ENCODE results near the gene GLYATL1.

- TF ChIP-seq EP300 (IDR thresholded peaks at IDR 0.05; ENCODE audit: borderline replicate concordance in 1 of 2, low read depth in 2 of 2, low read length in 2 of 2) = no peak
- TF ChIP-seq KDM5A (IDR thresholded peaks at IDR 0.05; ENCODE audit: low read length) = no peak
- TF ChIP-seq CTCF (IDR thresholded peaks at IDR 0.05; ENCODE audit: control extremely low read depth in 1 of 3, insufficient read depth in 1 of 3, low read depth in 1 of 3, low read length in 3 of 3) = no peak
- TF ChIP-seq RAD21 (IDR thresholded peaks at IDR 0.05 in 1 of 2, conservative IDR thresholded peaks at IDR 0.05 in 1 of 2; ENCODE audit: low read depth in 2 of 2, low read length in 2 of 2) = no peak
- TF ChIP-seq EZH2 (IDR thresholded peaks at IDR 0.05; ENCODE audit: low read depth, low read length, severe bottlenecking) = no peak
- TF ChIP-seq YY1 (IDR thresholded peaks at IDR 0.05; ENCODE audit: low read depth, low read length) = no peak
- no peak for TF ChIP-seq POLR2AphosphoS5 (IDR thresholded peaks at IDR 0.05; ENCODE audit: low read depth, low read length)
- no peak for TF ChIP-seq POLR2A (IDR thresholded peaks at IDR 0.05; ENCODE audit: control extremely low read depth in 1 of 2, low read depth in 2 of 2, low read length in 2 of 2)
- TF ChIP-seq TAF7 (optimal IDR thresholded peaks at IDR 0.05; ENCODE audit: borderline replicate concordance, low read depth, low read length) = no peak
- no peak for TF ChIP-seq PHF8 (conservative IDR thresholded peaks at IDR 0.05; ENCODE audit: low read depth, low read length)
- no peak for TF ChIP-seq BACH1 (IDR thresholded peaks at IDR 0.05; ENCODE audit: low read length)
- TF ChIP-seq USF2 (IDR thresholded peaks at IDR 0.05; ENCODE audit: low read length) = no peak
- no peak for TF ChIP-seq SUZ12 (IDR thresholded peaks at IDR 0.05; ENCODE audit: low read length)
- TF ChIP-seq GABPA (IDR thresholded peaks at IDR 0.05; ENCODE audit: borderline replicate concordance, insufficient read depth, low read length) = no peak
Observed at GRCh38 chr11:58957922-58958321, 18.6 kb downstream of the GLYATL1 start.
